Heart left ventricle (tissue), 16 donors: Measurements from ENCODE around the gene UGT1A9. TPM values are rescaled to one million over a fixed set of nuclear protein-coding genes. Genes with fewer than 3 reads are reported as not detected.

ENCODE experiments used
- ATAC-seq, 4 donors: fragments of 200-7000 bp; cut with Tn5 transposase; one replicate each; pipeline ENCODE4 v1.9.1; 2020 to 2022; ENCODE audit warnings: moderate library complexity in 4 of 4, mild to moderate bottlenecking in 3 of 4, moderate number of reproducible peaks in 1 of 4
- DNase-seq, 5 donors: peaks; one replicate each; pipeline ENCODE4 v3.0.0-alpha.2; 2020
- H3K27ac ChIP-seq, 12 donors: fragments of 200-600 bp; sonication (generic) in 4 of 12; one replicate each; pipeline versions ENCODE4 v1.5.0 to v1.8.0; 2016 to 2022; ENCODE audit warnings: mild to moderate bottlenecking in 2 of 12
- H3K27me3 ChIP-seq, 9 donors: fragments of 200-600 bp; sonication (generic) in 2 of 9; one replicate each; pipeline versions ENCODE4 v1.5.1 to v1.8.0; 2016 to 2022; ENCODE audit warnings: mild to moderate bottlenecking in 3 of 9
- H3K36me3 ChIP-seq, 9 donors: fragments of 200-600 bp; sonication (generic) in 2 of 9; one replicate each; pipeline versions ENCODE4 v1.5.0 to v1.8.0; 2018 to 2022; ENCODE audit warnings: mild to moderate bottlenecking in 2 of 9
- H3K4me1 ChIP-seq, 12 donors: fragments of 200-600 bp; sonication (generic) in 4 of 12; one replicate each; pipeline versions ENCODE4 v1.5.0 to v1.8.0; 2016 to 2022; ENCODE audit warnings: mild to moderate bottlenecking in 3 of 12
- H3K4me3 ChIP-seq, 12 donors: fragments of 200-600 bp; sonication (generic) in 4 of 12; one replicate each; pipeline versions ENCODE4 v1.5.0 to v1.8.0; 2017 to 2022; ENCODE audit warnings: mild to moderate bottlenecking in 9 of 12, moderate library complexity in 4 of 12
- H3K9me3 ChIP-seq, 12 donors: fragments of 200-600 bp; sonication (generic) in 4 of 12; one replicate each; pipeline versions ENCODE4 v1.5.0 to v1.8.0; 2016 to 2022; ENCODE audit warnings: mild to moderate bottlenecking in 1 of 12
- POLR2A ChIP-seq, 2 donors: fragments of 450-650 bp; IDR thresholded peaks; one replicate each; pipeline ENCODE4 v1.6.1; 2017; ENCODE audit warnings: antibody characterized with exemption in 2 of 2, mild to moderate bottlenecking in 2 of 2, moderate library complexity in 2 of 2
- WGBS, 4 donors: extraction: QIAGEN DNeasy Blood & Tissue Kit in 2 of 4; methylation state at CpG; one replicate each; pipeline versions ENCODE4 v1.1.5 to v1.1.7; 2013 to 2018; 5-methylcytosine and 5-hydroxymethylcytosine counted together
- intact Hi-C, 10 donors: fragments of 100-400 bp; cut with DNase I; formaldehyde crosslinking; loops; one replicate each; pipeline versions ENCODE4 v1.11.1 to v1.14.2; 2022
- polyA plus RNA-seq, 2 donors: library from polyadenylated mRNA; stranded (reverse); fragments of 200-250 nt; gene quantifications; one replicate each; pipeline ENCODE4 v1.2.3, GENCODE V29; 2013
- total RNA-seq, 9 donors: library from RNA; depleted of rRNA in 2 of 9; stranded (reverse); fragments of >200 nt in 2 of 9; fragmentation: NEBNext Ultra II Directional in 3 of 9; extraction: Animal tissue kit (Norgen Biotek cat#: 25700) in 3 of 9; gene quantifications; one replicate each; pipeline versions ENCODE4 v1.1.0 to v1.2.4, GENCODE V29; 2016 to 2023
- TF ChIP-seq, protein P1 (sequence below), 12 donors: fragments of 200-600 bp; sonication (generic) in 4 of 12; IDR thresholded peaks; one replicate each; pipeline versions ENCODE4 v1.5.0 to v1.8.0; 2018 to 2022; ENCODE audit warnings: antibody characterized with exemption in 12 of 12, mild to moderate bottlenecking in 5 of 12
- donor health status: ischemic (EF 13 %, LVEDD 7.1; RV severe dilation, severe dysfunction).
- donor health status: healthy with polysubstance abuse.
- donor health status: DM: no; HTN: yes; CAD: no.
- donor health status: DM: no; HTN: no; CAD: no.
- donor health status: ischemic (EF 25% LVEDD 6.9; RV normal size, moderate dysfunction).
- donor health status: ischemic (EF 25% LVEDD 5.7; RV mildly dilated, moderate dysfunction).
- donor health status: healthy.
- donor health status: DM: yes; HTN: yes; CAD: no.
- donor health status: ischemic (EF 35%, LVEDD 5.7; RV mildly dilated, moderate dysfunction).
- donor health status: nonischemic (EF 11% LVEDD 7.7; RV severe dilation, severe dysfunction).
- donor health status: DM: yes; HTN: yes; CAD: no.
- donor health status: PGD.
- donor health status: ischemic (EF 29% LVEDD 5.4; RV normal size, mild dysfunction).
- donor health status: nonischemic (EF 23%, LVEDD 6.1; RV moderate dilation, normal function).

UGT1A9 gene
- total and polyA plus RNA-seq, 11 donors = not detected

- no peaks in the 10 kb centered on the region for H3K36me3 ChIP-seq
- peaks cover 0 to 11% (median 0%) of the 10 kb centered on the region in 9 donors for H3K27me3 ChIP-seq
- no peaks in the 10 kb centered on the region for H3K4me1 ChIP-seq
- 74 to 81% (median 76%) methylated on average over 5 of the region's 5 CpGs for WGBS, 4 donors
- no peak overlapping the region for H3K27ac ChIP-seq
- ATAC-seq (no peak), DNase-seq (no peak)
- no peak overlapping the region for H3K4me3 ChIP-seq
- TF ChIP-seq POLR2A (IDR thresholded peaks at IDR 0.05) = no peak
- intact Hi-C loops = no loop called here
- no peaks in the 10 kb centered on the region for H3K9me3 ChIP-seq
These were observed 16.6 kb downstream of the UGT1A9 start for GRCh38 chr2:233688341-233688740.

- H3K27me3 ChIP-seq = peaks cover 0 to 11% (median 0%) of the 10 kb centered on the region in 9 donors
- no peaks in the 10 kb centered on the region for H3K9me3 ChIP-seq
- H3K27ac ChIP-seq = no peak overlapping the region
- intact Hi-C loops = no loop called here
- DNase-seq (no peak), ATAC-seq (no peak)
- H3K4me1 ChIP-seq = no peaks in the 10 kb centered on the region
- no peak overlapping the region for H3K4me3 ChIP-seq
- H3K36me3 ChIP-seq = no peaks in the 10 kb centered on the region
- no peak for TF ChIP-seq POLR2A (IDR thresholded peaks at IDR 0.05)
- TF ChIP-seq, protein P1, sequence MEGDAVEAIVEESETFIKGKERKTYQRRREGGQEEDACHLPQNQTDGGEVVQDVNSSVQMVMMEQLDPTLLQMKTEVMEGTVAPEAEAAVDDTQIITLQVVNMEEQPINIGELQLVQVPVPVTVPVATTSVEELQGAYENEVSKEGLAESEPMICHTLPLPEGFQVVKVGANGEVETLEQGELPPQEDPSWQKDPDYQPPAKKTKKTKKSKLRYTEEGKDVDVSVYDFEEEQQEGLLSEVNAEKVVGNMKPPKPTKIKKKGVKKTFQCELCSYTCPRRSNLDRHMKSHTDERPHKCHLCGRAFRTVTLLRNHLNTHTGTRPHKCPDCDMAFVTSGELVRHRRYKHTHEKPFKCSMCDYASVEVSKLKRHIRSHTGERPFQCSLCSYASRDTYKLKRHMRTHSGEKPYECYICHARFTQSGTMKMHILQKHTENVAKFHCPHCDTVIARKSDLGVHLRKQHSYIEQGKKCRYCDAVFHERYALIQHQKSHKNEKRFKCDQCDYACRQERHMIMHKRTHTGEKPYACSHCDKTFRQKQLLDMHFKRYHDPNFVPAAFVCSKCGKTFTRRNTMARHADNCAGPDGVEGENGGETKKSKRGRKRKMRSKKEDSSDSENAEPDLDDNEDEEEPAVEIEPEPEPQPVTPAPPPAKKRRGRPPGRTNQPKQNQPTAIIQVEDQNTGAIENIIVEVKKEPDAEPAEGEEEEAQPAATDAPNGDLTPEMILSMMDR (IDR thresholded peaks at IDR 0.05) = no peak
These were observed 17.3 kb downstream of the UGT1A9 start for GRCh38 chr2:233689031-233689430.

GRCh38 chr2:233689501-233689900 is 17.8 kb downstream of the UGT1A9 start:
- ATAC-seq (no peak), DNase-seq (no peak)
- H3K36me3 ChIP-seq = no peaks in the 10 kb centered on the region
- no peaks in the 10 kb centered on the region for H3K4me1 ChIP-seq
- TF ChIP-seq, protein P1 (IDR thresholded peaks at IDR 0.05) = no peak
- no peak for TF ChIP-seq POLR2A (IDR thresholded peaks at IDR 0.05)
- H3K27ac ChIP-seq = no peak overlapping the region
- H3K4me3 ChIP-seq = no peak overlapping the region
- peaks cover 0 to 11% (median 0%) of the 10 kb centered on the region in 9 donors for H3K27me3 ChIP-seq
- 13 to 23% (median 17%) methylated on average over 3 of the region's 3 CpGs for WGBS, 4 donors
- H3K9me3 ChIP-seq = no peaks in the 10 kb centered on the region
- intact Hi-C loops = no loop called here

GRCh38 chr2:233690444-233690843 is 18.7 kb downstream of the UGT1A9 start:
- no peak for ATAC-seq

More at GRCh38 chr2:233690444-233690843, 18.7 kb downstream of the UGT1A9 start:
- intact Hi-C loops = no loop called here
- no peak for DNase-seq
- H3K27ac ChIP-seq = no peak overlapping the region
- no peaks in the 10 kb centered on the region for H3K36me3 ChIP-seq
- WGBS, 4 donors = 64 to 72% (median 67%) methylated on average over 4 of the region's 4 CpGs
- H3K27me3 ChIP-seq = peaks cover 0 to 11% (median 0%) of the 10 kb centered on the region in 9 donors
- no peak for TF ChIP-seq POLR2A (IDR thresholded peaks at IDR 0.05)
- TF ChIP-seq, protein P1 (IDR thresholded peaks at IDR 0.05) = no peak
- H3K4me3 ChIP-seq = no peak overlapping the region
- H3K4me1 ChIP-seq = no peaks in the 10 kb centered on the region
- no peaks in the 10 kb centered on the region for H3K9me3 ChIP-seq
